ENCODE measurements around the gene ZDHHC8.

ZDHHC8 gene

DNA sequence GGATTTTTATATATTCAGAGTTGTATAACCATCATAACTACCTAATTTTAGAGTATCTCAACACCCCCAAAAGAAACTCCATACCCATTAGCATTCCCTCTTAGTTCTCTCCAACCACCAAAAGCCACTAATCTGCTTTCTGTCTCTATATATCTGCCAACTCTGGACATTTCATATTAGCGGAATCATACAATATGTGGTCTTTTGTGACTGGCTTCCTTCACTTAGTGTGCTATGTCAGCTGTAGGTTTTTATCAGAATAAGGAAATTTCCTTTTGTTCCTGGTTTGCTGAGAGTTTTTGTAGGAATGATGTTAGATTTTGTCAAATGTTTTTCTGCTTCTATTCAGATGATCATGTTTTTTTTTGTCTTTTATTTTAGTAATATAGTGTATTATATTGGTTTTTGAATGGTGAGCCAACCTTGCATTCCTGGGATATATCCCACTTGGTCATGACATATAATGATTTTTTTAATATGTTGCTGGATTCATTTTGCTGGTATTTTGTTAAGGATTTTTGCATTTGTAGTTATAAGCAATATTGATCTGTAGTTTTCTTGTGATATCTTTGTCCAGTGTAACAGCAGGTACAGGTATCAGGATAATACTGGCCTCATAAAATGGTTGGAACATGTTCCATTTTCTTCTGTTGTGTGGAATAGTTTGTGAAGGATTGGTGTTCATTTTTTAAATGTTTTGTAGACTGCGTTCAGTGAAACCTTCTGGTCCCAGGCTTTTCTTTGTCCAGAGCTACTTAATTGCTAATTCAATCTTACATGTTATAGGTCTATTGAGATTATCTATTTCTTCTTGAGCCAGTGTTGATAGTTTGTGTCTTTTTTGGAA lies 34.8 kb upstream of the ZDHHC8 start:
- DNase-seq = no peak

DNA sequence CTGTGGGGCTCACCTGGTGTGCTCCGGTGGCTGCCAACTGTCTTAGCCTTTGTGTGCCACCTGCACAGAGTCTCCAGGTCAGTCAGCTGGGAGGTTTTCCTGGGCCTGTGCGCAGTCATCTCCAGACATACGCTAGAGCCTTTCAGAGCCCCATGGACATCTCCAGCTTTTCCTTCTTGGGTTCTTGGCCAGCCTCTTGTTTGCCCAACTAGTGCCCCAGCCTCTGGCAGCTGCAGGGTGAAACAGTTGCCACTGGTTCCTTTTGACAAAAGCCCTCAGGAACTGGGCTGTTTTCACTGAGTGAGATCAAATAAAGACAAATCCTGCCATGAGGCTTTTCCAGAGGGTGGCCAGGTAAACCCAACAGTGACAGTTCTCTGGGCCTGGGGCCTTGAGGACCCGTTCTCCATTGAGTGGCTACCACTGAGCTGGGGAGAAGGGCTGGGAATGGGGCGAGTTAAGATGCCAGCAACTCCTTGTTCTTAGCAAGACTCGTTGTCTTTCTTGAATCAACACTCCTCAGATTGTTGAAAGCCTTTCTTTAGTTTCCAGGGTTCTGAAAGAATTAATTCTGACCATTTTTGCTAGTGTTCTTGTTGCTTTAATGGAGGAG lies 32.4 kb upstream of the ZDHHC8 start:
- DNase-seq = no peak

DNA sequence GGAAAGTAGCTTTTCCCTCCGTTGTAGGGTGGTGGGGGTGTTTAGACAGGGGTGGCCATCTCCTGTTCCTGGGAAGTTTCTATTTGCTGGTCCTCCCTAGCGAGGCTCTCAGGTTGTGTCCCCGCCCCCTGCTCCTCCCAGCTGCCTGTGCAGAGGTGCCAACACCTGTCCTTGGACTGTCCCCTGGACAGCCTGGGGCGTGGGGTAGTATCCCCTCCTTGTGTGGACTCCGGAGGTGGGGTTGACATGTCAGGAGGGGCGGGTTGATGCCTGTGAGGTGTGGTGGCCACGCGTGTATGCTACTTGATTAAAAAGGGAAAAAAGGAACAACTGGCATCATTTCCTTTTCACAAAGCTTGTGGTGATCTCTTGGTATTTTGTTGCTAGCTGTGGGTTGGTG lies 30.0 kb upstream of the ZDHHC8 start:
- DNase-seq = no peak

DNA sequence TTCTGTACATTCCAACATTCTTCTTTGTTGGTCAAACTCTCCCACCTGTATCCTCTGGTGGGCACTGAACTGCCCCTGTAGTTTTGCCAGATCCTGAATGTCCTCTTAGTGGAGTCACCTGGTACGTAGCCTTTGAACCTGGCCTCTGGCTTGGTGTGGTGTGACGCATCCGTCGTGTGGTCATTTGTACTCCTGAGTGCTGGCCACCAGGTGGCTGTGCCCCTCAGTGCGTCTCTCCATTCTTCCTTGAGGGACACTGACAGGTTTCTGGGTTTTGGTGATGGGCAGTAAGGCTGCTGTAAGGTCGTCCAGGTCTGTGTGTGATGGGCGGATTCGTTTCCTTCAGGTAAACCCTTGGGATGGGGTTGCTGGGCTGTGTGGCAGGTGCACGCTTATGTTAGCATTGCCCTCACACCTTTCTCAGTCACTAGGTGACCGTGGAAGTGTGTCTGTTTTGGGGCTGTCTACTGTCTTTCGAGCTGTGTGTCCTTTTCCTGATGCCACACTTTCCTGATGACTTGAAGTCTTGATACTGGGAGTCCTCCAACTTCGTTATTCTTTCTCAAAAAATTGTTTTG lies 29.3 kb upstream of the ZDHHC8 start:
- no peak for DNase-seq

DNA sequence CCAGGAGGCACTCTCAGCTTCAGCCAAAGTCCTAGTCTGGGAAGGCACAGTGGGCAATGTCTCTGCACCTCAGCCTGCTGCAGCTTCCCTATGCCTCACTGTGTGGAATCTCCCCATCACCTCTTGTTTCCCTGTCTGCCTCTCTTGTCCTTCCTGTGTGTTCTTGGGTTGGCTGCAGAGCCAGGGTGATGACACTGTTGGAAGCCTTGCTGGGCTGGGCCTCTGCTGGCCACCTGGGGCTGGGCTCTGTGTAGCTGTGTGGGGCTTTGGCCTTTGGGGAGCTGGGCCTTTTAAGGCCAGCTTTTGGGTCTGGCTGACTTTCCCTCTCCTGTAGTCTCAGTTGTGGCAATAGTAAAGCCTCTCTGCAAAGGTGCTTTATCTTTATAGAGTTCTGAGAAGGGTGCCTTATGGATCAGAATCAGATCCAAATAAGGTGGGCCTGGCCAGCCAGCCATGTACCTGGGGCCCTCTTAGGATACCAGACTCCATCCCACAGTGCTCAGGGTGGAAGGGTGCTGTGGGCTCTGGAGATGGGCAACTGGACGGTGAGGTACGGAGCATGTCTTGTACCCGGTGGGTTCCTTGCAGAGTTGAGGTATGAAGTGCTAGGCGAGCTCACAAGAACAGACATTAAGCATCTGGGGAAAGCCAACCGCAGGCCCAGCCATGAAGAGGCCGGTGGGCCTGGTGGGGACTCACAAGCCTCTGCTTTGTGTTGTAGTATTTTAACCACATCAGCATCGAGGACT lies 26.0 kb upstream of the ZDHHC8 start:
- no peak for DNase-seq

DNA sequence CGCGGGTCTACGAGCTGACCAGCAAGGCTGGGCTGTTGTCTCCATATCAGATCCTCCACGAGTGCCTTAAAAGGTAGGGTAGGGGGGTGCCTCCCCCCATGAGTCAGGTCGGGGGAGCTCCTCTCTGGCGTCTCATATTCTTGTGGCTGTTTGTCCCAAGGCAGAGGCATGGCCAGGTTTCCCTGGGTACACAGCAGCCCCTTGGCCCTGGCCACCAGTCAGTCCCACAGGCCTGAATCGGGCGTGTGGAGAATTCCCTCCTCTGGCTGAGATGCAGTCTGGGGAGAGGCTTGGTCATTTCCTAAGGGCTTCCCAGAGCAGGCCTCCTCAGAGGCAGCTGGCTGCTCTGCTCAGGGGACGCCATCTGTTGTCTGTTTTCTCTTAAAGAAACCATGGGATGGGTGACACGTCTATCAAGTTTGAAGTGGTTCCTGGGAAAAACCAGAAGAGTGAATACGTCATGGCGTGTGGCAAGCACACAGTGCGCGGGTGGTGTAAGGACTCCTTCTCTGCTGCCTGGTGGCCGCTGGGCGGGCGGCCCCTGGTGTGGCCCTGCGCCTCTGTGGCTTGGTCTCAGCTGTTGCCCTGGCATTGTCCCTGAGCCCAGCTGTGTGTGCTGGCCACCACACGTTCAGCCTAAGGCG lies 25.3 kb upstream of the ZDHHC8 start:
- no peak for DNase-seq

DNA sequence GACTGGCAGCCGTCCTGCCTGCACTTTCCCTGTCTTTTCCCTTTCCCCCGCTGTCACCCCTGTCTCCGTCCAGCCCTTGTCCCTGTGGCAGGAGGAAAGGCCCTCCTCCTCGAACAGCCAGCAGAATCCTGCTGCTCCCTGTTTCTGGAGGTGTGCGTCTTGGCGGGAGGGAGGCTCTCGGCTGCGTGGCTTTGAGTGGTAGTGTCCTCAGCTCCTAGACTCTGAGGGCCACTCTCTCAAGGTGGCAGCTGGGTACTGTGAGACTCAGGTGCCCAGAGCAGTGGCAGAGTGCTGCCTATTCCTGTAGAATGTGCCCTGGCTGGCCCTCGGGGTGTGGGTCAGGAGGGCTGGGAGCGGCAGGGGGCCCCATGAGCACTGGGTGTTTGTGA lies 24.8 kb upstream of the ZDHHC8 start:
- DNase-seq = no peak

DNA sequence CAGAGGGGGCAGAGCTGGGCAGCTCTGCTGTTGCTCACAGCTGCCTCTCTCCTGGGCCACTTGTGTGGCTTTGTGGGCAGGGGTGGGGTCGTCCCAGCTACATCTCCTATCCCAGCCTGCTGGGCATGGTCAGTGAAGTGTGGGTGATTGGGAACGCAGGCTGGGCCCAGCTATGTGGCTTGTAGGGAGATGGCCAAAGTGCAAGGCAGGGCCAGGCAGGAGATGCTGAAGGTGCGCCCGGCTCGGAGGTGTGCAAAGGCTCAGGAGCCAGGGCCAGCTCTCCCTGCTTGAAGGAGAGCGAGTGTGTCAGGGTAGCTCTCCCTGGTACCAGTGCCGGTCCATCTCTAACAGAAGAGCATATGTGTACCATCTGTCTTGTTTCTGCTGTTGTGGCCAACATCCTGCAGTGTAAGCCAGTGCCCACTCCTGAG lies 24.1 kb upstream of the ZDHHC8 start:
- no peak for DNase-seq

DNA sequence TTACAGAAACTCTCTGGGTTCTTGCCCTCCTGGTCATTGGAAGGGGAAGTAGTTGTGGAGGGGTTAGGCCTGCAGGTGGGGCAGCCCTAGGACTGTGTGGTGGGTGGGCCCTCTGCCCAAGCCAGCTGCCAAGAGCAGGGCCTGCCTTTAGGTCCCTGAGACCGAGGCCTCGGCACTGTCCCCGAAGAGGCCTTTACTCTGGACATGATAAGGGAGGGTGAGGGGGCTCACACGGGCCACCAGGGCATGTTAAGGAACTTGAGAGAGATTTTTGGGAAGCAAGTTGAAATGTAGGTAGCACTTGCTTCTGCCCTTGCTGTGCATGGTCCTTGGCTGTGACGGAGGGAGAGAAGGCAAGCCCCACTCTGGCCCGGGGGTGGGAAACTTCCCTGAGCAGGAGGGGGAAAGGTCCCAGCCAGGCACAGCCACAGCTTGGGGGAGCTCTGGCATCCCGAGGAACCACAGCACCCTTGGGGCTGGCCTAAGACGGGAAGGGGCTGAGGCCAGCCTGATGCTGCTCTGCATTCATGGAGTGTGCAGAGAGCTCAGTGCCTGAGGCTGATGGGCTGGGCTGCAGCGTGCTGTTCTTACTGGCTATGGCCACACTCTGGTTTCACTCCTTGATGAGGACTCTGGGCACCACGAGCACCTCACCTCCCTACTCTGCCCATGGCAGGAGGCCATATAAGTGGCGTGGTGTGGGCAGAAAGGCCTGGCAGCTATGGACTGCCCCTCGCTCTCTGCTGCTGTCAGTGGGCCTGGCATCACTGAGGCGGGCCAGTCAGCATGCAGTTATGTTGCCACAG lies 23.4 kb upstream of the ZDHHC8 start:
- no peak for DNase-seq

DNA sequence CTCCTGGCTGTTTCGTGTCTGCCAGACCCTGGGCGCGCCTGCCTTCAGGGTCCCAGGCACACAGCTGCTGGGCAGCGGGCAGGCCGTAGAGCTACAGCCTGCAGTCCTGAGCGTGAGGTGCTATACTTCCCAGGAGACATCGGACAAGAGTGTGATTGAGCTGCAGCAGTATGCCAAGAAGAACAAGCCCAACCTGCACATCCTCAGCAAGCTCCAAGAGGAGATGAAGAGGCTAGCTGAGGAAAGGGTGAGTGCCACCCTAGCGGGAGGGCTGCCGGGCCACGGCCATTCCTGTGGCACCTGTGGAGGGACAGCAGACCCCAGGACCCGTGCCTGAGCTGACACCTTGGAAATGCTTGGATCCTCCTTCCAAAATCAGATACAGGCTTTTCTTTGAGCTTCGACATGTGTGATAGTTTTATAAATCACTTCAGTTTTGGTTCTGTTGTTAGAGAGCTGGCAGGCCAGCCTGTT lies 22.8 kb upstream of the ZDHHC8 start:
- no peak for DNase-seq

DNA sequence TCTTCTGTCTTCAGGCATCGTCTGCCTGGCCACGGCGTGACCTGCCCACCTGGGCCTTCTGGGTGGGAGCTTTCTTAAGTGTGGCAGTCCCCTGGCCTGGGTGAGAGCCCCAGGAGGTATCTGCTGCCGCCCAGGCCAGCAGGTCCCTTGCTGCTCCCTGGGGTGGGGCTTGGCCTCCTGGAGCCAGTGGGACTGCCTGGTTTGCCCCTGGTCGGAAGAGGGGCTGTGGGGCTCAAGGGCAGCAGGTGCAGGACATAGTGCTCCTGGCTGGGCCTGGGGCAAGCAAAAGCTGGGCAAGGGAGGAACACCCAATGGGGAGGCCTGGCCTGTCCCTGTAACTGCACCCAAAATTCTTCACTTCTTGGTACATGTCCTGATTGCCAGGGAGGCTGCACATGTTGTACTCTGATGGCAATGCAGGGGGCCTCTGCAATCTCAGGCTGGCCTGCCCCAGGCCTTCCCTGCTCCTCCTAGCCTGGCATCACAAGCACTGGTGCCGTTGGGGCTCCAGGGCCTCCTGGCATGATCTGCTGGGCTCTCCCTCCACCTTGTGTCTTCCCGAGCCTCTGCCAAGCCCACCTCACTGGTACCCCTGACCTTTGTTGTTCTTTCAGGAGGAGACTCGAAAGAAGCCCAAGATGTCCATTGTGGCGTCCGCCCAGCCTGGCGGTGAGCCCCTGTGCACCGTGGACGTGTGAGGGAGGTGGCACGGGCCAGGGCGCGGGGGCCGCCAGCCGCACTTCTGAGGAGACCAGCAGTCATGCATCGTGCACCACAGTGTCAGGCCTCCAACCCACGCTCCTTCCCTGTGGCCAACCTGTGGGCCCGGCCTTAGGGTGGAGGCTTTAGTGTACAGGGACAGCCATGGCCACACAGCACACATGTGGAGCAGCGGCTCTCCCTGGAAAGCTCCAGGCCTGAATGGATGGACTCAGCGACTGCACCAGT lies 21.9 kb upstream of the ZDHHC8 start:
- no peak for DNase-seq

DNA sequence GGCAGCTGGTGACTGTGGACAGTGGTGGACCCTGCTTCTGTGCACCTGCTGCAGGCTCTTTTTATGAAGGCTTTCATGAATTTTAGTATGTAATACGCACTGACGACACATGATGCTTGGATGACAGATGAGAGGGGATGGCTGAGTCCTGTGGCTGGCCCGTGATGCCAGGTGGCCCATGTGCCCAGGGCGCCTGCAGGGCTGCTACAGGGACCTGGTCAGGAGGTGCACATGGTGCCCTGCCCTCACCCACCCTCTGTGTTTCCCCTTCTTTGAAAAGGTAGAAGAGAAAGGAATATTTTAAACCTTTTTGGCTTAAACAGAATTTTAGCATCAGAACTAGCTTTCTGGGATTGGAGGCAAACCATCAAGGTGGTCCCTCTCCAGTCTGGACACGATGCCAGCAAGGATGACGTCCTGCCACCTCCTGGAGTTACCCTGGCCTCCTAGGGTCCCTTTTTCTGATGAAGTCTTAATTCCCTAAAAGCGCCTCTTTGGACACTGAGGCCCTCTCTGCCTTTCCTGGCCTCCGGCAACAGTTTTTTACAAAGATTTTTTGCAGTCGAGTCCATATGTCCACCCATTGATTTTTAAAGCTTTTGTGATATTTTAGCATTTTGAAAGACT lies 21.1 kb upstream of the ZDHHC8 start:
- no peak for DNase-seq

DNA sequence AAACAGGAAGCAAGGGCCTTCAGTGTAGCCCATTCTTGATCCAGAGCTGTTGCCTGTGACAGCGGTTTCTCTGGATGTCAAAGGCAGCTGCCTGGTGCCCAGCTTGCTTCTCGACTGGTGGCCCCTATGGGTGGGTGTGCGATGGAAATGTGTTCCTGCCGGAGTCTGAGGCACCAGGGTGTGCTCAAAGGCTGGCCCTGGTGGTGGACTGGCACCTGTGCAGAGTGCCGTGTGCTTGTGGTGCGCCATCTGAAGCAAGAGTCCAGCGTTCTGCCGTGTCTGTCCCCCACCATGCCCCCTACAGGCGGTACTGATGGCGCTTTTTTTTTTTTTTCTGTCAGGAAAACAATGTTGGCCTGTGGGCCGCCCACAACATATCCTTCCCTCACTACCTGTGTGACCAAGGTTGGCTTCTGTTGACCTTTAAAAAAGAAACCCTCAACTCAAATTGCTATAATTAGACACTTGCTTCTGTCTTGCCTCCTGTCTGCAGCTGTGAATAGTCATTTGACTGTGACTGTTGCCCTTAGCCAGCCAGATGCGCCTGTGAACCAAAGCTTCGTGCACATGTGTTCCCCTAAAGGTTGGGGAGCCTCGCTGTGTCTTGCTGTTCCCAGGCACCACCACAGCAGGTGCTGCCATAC lies 20.4 kb upstream of the ZDHHC8 start:
- no peak for DNase-seq

DNA sequence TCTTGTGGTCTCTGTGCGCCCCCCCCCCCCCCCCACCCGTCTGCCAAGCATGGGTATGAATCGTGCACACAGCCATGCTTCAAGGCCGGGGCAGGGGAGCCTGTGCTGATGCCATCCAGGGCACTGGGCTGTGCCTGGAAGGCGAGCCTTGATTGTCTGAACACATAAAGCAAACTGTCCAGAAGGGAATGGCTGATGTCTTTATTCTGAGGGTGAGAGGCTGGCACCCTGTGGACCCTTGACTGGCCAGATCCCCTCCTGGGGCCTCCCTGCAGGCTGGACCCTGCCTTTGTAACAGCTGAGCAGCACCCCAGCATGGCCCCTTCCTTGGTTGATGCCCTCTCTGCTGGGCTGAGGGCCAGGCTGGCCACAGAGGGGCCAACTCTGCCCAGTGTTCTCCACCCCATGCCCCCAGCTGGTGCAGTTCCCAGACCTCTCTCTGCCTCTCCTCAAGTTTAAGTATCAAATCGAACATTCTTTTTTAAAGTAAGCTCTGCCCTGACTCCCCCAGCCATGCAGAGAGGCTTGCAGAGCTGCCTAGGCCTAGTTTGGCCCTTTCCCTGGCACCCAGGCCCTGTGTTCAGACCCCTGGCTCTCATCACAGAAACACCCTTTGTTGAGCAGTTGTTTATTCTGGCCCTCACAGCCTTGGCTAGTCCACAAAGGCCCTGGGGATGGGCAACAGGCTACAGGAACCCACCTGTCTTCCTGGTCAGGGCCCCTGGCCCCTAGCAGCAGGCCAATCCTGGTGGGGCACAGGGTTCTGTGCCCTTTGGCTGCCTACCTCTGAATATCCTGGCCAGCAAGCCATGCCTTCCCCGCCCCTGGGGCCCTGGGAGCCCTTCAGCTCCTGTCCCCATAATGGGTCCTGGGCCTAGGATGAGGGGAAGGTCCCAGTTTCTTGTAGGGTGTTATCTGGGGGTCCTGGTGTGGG lies 19.6 kb upstream of the ZDHHC8 start:
- DNase-seq = no peak

DNA sequence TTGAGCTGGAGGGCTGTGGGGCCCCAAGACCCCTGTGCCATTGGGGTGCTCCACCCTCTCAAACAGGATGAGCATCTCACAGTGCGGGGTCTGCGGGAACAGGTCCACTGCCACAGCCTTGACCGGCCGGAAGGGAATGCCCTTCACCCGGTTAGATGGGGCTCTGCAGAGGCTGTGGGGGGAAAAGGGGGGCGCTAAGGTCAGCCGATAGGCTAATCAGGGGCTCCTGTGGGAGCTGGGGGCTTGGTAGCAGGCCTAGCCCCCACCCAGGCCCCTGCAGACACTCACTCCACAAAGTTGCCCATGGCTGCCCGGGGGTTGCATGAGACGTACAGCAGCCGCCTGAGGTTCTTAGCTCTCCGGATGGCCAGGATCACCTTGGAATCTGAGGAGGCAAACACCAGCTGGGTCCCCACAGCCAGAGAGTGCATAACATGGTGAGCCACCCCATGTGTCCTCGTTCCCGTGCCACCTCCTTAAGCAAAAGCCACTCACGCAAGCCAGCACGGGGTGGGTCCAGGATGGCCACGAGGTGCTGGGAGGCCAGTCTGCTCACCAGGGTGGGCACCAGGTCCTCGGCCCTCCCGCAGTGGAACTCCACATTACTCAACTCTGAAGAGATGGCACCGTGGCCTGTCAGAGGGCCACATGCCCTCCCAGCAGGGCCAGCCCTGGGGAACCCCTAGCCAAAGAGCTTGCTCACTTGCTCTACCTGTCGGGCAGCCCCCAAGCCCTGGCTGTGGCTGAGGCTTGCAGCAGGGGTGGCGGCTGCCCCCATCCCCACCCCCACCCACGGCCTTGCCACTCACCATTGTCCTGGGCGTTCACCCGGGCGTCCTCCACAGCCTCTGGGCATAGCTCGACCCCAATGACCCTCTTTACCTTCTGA lies 18.7 kb upstream of the ZDHHC8 start:
- no peak for DNase-seq

DNA sequence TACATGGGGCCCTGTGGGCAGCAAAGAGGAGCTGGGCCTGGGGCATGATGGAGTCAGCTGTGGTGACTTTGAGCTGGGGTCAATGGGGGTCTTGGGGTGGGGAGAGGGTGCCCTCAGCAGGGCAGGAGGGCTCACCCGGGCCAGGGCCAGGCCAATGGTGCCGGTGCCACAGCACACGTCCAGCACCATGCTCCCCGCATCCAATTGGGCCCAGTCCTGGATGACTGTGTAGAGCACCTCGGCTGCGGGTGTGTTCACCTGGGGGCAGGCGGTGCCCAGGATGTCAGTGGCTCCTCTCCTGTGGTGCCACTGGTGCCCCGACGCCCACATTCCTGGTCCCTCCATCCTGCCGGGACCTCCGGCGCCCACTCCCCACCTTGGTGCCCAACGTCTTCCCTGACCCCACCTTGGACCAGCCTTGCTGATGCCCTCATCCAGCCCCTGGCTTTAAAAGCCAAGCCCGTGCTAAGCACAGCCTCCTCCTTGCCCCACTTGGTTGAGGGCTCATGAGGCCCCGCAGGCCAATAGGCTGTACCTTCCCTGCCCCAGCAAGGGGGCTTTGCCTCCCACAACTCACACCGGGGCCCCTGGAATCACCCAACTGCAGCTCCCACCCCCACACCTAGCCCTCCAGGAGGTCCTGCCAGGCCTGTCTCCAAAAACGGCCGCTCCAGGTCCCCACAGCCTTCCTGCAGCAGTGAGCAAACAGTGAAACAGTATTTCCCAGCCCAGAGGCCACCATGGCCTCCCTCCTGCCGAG lies 17.9 kb upstream of the ZDHHC8 start:
- no peak for DNase-seq

All from cortex of kidney (tissue), 1 donor.